TTC549 (cell line): ENCODE data around the gene SSNA1.

Experiments
- FAIRE-seq: peaks from 2 replicates; lab custom pipeline; 2012; peaks lifted over from hg19 to GRCh38; lab: Jason Lieb, UNC

SSNA1 gene

DNA sequence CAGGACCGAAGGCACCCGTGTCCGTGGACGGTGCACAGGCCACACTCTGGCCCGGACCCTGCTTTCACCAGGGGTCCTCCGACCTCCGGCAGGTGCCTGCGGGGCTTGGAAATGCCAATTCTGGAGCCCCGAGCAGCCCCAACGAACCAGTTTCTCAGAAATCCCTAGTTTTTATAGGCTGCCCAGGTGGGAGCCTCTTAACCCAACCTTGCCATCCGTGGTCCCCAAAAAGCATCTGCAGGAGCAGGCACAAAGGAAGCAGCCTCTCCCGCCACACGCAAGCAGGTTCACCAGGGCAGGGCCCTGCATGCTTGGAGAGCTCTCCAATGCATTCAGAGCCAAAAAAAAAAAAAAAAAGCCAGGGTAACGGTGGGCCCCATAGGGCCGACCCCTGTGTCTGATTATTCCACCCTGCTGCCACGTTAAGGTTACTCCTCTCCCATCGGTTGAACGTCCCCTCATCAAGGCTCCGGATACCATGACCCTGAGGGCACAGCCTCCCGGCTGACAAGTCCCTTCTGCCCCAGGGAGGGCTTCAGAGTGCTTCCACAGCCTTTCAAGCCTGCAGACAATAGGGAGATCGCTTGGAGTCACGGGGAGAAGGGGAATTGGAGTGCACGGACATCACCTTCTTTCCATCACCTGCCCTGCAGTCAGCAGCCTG is 12.9 kb downstream of the SSNA1 start:
- no peak for FAIRE-seq

DNA sequence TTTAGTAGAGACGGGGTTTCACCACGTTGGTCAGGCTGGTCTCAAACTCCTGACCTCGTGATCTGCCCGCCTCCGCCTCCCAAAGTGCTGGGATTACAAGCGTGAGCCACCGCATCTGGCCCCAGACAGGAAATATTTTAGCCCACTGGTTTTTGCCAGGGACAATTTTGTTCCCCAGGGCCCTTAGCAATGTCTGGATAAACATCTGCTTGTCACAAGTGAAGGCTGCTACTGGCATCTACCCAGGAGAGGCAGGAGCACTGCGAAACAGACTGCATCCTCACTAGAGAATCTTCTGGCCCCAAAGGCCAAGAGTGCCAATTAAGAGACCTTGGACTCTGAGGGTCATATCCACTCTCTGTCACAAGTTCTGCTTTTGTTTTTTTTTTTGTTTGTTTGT is 14.5 kb downstream of the SSNA1 start:
- FAIRE-seq = no peak

DNA sequence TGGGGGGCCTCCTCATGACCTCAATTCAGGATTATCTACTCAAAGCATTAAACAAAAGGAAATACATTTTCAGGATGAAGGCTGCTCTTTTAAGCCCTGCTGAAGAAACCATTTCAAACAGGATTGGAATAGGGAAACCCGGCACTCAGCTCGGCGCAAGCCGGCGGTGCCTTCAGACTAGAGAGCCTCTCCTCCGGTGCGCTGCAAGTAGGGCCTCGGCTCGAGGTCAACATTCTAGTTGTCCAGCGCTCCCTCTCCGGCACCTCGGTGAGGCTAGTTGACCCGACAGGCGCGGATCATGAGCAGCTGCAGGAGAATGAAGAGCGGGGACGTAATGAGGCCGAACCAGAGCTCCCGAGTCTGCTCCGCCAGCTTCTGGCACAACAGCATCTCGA is 16.3 kb downstream of the SSNA1 start:
- FAIRE-seq = no peak

DNA sequence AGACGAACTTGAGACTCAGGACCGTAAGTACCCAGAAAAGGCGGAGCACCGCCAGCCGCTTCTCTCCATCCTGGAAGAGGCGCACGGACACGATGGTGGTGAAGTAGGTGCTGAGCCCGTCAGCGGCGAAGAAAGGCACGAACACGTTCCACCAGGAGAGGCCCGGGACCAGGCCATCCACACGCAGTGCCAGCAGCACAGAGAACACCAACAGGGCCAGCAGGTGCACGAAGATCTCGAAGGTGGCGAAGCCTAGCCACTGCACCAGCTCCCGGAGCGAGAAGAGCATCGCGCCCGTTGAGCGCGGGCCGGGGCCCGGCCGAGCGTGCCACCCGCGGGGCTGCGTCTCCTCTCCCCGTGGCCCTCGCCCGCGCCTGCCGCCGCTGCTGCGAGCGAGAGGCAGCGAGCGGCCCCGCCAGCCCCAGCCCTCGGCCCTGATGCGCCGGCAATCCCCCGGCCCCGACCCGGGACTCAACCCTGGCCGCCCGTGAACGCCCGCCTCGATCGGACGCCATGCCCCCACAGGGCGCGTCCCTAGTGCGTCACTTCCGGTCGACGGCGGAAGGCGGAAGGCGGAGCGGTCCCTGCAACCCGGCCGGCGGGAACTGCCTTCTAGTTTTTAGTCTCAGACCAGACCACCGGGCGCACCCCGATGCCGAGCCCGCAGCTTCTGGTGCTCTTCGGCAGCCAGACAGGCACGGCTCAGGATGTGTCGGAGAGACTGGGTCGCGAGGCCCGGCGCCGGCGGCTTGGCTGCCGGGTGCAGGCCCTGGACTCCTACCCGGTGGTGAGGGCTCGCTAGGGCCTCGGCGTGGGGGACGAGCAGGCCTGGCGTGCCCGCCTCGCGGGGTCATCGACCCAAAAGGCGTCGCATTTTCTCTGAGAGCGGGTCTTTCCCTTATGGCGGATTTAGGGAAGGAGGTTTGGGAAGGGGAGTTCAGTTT is 16.9 kb downstream of the SSNA1 start, which contains the start of the genes NDOR1 and TMEM203:
Gene NDOR1 (plus strand): TSS at position 575 of the 944 bp plus-strand sequence. CDS start 78 bp downstream, at position 653.
Gene TMEM203 (minus strand): TSS at position 523 of the 944 bp plus-strand sequence. CDS start 234 bp downstream, at position 289.
- FAIRE-seq = no peak

DNA sequence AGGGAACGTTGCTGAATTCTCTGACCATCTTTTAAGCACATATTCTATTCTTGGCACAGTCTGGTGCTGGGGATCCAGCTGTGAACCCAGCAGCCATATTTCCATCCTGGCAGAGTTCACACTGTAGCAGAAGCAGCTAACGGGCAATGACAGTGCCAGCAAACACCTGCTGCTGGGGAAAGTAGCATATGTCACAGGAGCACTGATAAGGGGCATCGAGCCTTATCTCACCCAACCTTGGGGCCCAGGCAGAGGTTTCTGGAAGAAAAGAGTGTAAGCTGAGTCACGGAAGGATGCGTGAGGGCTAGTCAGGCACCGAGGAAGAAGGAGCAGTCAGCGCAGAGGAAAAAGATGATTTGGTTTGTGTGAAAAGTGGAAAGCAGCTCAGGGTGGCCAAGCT is 18.1 kb downstream of the SSNA1 start:
- FAIRE-seq = no peak

DNA sequence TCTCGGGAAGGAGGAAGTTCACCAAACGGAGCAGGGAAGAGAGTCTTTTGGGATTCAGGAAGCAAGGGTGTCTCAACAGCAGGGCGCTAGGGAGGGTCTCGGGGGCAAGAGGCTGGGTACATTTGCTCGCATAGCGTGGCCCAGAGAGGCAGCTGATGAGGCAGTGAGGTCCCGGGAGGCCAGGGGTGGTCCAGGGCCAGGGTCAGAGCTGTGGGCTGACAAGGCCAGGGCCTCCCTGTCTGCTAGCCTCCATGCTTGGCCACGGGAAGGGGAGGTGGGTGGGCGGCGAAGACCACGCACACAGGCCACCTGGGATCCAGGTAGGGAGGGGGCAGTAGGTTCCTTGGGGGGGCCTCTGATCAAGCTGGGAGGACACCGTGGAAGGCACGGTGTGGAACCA is 23.1 kb downstream of the SSNA1 start:
- no peak for FAIRE-seq

DNA sequence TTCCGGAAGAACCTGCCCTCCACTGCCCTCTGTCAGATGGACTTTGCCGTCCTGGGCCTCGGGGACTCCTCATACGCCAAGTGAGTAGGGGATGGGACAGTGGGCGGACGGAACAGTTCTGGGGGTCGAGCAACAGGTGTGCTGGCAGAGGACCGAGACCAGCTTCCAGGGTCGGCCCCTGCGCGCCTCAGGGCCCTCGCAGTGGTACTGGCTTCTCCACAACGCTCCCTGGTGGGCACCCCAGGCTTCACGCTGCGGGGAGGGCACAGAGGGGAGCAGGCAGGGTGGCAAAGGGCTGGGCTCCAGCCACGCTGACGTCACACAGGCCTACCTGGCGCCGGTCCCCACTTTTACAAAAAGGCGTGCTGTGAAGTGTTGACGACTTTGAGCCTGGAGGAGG is 24.0 kb downstream of the SSNA1 start:
- FAIRE-seq = no peak

DNA sequence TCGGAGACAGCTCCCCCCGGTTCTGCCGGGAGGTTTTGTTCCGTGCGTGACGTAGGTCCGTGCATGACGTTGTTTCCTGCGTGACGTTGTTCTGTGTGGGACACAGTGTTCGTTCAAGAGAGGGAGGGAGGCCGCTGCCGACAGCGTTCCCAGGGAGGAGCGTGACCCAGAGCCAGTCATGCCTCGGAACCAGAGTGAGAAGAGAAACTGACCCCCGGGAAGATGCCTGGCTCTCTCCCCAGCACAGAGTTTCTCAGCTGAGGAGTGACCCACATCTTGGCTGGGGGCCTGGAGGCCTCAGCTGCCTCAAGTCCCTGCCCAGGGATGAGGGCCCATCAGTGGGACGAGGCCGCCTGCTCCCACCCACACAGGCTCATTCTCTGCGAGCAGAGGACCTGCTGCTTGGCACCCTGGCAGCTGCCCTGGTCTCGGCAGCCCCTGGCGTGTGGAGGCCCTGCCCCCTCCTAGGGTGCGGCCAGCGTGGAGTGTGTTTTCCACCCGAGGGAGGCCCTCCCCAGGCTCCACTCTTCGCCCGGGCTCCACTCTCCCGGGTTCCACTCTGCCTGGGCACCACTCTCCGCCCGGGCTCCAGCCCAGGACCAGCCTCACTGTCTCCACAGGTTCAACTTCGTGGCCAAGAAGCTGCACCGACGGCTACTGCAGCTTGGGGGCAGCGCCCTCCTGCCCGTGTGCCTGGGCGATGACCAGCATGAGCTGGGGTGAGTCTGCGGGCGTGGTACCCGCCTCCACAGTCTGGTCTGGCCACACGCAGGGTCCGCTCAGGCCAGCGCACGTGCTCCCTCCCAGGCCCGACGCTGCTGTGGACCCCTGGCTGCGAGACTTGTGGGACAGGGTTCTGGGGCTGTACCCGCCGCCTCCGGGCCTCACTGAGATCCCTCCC is 24.9 kb downstream of the SSNA1 start:
- FAIRE-seq = no peak

DNA sequence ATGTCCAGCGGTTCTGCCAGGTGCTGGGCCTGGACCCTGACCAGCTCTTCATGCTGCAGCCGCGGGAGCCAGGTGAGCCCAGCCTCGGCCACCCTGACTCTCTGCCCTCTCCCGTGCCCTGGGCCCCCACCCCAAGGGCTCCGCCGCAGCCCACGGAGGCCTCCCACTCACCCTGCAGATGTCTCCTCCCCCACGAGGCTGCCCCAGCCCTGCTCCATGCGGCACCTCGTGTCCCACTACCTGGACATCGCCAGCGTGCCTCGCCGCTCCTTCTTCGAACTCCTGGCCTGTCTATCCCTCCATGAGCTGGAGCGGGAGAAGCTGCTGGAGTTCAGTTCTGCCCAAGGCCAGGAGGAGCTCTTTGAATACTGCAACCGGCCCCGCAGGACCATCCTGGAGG is 26.1 kb downstream of the SSNA1 start:
- FAIRE-seq = no peak

DNA sequence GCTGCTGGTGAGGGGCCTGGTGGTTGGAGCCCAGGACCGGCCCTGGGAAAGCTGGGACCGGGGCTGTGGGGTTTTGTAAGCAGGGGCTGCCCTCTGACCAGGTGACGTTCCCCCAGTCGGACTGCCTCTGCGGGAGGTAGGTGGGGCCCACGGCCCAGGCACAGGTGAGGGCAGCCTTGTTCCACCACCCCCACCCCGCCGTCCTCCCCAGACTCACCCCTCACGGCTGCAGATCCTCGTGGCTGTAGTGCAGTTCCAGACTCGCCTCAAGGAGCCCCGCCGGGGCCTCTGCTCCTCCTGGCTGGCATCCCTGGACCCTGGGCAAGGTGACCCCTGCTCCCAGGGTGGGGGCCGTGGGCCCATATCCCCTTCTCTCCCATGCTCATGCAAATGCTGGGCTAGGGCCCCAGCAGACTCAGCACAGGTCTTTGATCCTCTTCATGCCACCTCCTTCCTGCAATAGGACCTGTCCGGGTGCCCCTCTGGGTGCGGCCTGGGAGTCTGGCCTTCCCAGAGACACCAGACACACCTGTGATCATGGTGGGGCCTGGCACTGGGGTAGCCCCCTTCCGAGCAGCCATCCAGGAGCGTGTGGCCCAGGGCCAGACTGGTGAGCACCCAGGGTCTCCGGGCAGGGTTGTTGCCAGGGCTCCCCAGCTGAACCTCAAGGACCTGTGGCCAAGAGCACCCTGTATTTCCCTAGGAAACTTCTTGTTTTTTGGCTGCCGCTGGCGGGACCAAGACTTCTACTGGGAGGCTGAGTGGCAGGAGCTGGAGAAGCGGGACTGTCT is 26.9 kb downstream of the SSNA1 start:
- no peak for FAIRE-seq

DNA sequence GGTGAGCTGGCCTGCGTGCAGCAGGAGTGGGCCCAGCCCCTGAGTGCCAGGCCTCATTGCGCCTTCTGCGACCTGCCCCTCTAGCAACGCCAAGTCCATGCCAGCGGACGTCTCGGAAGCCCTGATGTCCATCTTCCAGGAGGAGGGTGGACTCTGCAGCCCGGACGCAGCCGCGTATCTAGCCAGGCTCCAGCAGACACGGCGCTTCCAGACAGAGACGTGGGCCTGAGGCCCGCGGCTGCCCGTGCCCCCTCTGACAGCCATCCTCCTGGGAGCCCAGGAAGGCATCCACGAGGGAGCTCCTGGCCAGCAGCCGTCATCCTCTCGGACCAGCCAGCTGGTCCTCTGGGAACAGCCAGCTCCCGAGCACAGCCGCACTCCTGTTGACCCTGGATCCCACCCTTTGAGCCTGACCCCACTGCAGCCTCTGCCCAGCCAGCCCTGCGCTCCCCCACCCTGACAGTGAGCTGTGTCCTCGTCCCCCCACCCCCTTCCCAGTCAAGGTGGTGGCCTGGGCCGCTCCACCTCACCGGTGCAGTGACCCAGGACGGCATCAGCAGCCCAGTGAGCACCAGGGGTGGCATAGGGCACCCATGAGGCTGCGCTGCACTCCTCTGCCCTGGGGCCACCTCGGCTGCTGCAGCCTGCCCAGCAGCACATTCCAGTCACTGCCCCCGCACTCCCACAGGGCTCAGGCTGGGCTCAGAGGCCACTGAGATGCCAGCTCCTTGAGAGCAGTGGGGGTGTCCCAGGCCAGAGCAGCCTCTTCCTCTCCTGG is 27.9 kb downstream of the SSNA1 start:
- FAIRE-seq = no peak

DNA sequence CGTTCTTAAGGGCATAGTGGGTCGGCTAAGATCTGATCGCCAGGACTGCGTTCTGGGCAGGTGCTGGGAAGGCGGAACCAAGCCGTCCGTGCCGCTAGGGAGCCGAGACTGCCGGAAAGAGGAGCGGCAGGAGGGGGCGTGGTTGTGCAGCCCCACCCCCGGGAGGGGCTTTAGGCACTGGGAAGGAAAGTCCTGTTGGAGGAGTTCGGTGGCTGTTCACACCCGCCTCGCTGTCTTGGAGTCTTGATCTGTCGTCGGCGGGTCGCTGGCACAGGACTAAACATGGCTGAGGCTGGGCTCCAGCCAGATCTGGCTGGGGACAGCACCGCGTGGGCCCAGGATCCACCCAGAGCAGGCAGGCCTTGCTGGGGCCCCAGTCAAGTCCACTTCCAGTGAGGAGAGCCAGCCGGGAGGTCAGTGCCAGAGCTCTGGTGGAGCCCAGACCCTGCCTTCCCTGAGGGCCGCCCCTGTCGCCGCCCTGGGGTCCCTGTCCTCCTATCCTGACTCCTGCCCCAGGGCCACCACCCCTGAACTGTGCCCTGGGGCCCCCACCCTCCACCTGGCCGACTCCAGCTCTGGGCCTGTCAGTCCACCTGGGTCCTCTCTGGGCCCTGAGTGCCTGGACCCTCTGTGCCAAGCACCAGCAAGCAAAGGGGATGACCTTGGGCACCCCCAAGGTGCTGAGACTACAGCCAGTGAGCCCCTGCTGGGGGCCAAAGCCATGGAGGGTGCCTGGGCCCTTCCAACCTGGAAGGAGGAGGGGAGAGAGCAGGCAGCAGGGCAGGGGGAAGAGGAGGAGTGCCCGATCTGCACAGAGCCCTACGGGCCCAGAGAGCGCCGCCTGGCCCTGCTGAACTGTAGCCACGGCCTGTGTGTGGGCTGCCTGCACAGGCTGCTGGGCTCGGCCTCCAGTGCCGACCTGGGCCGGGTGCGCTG is 29.1 kb downstream of the SSNA1 start:
- no peak for FAIRE-seq

DNA sequence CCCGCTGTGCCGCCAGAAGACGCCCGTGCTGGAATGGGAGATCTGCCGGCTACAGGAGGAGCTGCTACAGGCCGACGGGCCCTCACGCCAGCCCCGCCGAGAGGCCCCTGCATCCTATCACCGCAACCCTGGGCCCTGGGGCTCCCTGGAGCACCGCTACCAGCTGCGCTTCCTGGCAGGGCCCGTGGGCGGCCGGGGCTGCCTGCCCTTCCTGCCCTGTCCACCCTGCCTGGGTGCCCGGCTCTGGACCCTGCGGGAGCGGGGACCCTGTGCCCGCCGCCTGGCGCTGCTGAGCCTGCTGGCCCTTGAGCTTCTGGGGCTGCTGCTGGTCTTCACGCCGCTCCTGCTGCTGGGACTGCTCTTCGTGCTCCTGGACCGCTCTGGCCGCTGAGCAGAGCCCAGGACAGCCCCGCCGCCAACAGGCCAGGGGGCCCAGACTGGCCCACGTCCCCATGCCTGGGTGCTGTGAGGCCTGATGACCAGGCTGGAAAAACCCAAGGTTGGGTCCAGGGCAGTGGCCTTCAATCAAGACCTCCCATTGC is 29.8 kb downstream of the SSNA1 start:
- no peak for FAIRE-seq

DNA sequence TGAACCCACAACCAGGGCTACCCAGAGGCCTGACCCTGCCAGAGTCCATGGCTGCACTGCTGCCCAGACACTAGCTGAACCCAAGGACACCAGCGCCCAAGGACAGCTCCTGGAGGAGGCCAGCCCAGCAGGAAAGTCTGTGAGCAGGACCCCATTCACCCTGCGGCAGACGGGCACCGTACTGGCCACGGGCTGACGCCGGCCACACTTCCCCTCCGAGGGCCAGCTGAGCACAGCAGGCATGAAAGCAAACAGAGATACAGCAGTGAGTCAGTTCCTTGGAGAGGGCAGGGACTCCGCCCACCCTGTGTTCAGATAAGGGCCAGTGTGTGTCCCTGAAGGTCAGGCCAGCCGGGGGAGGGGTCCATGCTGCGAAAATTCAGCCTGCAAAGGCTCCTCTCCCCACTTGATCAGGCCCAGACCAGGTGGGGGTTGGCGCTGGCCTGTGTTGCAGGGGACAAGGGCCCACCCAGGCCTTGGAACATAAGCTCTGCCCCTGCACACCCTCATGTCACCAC is 30.3 kb downstream of the SSNA1 start:
- FAIRE-seq = no peak

DNA sequence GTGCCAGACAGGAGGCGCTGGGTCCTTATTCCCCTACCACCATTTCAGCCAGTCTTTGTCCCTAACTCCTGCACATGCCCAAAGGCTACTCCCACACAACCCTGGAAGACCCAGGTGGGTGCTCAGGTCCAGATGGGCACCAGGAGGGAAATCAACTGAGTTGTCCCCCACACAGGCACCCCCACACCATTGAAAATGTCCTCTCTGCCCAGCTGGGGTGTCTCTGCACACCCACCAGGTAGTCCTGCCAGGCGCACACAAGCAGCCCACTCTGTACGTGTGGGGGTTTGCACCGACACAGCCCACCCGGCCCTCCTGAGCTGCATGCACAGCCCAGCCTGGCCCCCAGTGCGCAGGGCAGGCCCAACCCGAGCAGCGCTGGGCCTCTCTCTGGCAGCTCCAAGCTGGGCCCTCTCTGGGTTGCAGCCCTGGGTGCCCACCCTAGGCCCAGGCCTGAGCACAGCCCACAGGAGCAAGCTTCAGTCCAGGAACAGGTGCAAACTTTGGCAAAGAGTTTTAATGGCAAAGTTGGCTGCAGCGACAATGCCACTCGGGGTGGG is 31.4 kb downstream of the SSNA1 start:
- FAIRE-seq = no peak

DNA sequence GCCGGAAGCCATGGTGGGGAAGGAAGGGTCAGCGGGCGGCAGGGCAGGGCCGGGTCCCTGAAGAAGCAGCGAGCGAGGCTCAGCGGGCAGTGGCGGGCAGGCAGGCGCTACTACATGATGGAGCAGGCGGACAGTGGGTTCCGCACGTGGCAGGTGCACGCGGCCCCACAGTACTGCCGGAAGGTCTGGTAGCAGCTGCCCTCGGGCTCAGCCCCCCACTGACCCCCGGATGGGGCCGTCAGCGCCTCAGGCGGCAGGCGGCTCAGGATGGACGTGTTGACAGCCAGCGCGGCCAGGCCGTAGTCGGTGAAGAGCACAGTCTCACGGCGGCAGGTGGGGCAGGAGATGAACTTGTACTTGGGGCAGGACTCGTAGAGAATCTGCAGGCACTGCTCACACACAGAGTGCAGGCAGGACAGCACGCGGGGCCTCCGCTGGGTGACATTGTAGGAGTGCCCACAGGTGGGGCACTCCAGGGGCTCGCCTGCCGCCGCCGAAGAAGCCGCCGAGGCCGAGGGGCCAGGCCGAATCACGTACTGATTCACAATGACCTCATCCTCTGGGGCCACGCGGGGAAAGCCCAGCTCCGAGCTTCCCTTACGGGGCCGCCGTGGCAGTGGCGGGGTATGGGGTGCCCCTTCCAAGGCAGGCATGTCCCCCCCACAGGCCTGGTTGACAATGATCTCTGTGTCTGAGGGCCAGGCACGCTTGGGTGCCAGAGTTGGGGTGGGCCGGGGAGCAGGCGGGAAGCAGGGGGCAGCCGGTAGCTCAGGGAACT is 32.0 kb downstream of the SSNA1 start:
- FAIRE-seq = no peak

DNA sequence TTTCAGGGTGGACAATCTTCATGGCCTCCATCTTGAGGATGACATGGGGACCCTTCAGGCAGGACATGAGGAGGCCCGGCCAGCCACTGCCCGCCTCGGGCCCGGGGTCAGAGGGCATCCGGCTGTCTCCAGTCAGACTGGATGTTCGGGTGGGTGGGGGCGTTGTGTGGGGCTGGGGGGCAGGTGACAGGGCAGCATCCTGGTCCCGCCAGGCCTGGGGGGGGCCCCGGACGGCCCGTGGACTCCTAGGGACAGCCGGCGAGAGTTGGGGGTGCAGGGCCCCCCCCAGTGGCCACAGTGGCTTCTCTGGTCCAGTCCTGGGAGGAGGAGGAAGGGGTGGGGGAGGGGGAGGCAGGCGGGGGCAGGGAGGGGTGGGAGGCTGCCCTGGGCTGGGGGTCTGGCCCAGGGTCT is 32.6 kb downstream of the SSNA1 start:
- no peak for FAIRE-seq
